Measurements from ENCODE around the gene SLC66A2. TPM values are rescaled to one million over a fixed set of nuclear protein-coding genes. Genes with fewer than 3 reads are reported as not detected.

SLC66A2 gene
- total RNA-seq, 1 donor from 2014 or later: 29.1 TPM

GRCh38 chr18:79917169-79917852 is 34.1 kb downstream of the SLC66A2 start:
- no peak for ATAC-seq

GRCh38 chr18:79916546-79917168 is 34.8 kb downstream of the SLC66A2 start:
- no peak for ATAC-seq

DNA sequence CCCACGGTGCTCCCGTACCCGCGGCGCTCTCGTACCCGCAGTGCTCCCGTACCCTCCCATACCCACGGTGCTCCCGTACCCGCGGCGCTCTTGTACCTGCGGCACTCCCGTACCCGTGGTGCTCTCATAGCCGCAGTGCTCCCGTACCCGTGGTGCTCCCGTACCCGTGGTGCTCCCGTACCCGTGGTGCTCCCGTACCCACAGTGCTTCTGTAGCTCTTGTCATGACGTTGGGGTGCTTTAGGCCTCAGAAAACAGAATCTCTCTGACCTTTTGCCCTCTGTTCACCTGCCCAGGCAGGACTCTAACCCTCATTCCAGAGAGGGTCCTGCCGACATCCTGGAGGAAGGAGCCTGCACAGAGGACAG is 35.3 kb downstream of the SLC66A2 start:
- ATAC-seq: no peak

- no peak for ATAC-seq
These were observed 36.0 kb downstream of the SLC66A2 start for GRCh38 chr18:79915161-79916127.

GRCh38 chr18:79914614-79915160 is 36.8 kb downstream of the SLC66A2 start:
- ATAC-seq: no peak

GRCh38 chr18:79912994-79913831 is 38.2 kb downstream of the SLC66A2 start:
- ATAC-seq: peak; percentile 17

DNA sequence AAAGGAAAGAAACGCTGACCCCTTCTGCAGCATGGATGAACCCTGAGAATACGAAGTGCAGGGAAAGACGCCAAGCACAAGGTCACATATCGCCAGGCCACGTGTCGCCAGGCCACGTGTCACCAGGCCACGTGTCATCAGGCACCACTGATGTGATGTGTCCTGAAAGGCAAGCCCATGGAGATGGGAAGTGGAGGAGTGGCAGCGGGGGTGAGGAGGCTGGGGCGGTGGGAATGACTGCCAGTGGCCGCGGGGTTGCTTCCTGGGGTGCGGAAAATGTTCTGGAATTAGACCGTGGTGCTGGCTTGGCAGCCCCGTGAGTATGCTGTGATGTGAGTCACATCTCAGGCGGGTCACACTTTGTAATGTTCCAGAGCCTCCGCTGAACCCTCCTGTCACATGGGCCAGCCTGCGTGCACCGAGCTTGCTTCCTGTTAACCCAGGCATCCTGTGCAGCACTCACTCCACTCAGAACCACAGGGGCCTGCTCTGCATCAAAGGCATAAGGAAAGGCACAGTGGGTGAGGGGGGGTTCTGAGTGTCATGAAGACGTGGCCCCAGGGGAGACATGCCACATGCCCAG is 39.0 kb downstream of the SLC66A2 start:
- ATAC-seq: peak; percentile 55

GRCh38 chr18:79911344-79912270 is 39.8 kb downstream of the SLC66A2 start:
- ATAC-seq: peak; percentile 17

- ATAC-seq: no peak
These were observed 40.7 kb downstream of the SLC66A2 start for GRCh38 chr18:79910563-79911343.

- ATAC-seq: no peak
These were observed 44.7 kb downstream of the SLC66A2 start for GRCh38 chr18:79906706-79907105.

GRCh38 chr18:79905993-79906392 is 45.5 kb downstream of the SLC66A2 start:
- ATAC-seq: no peak

DNA sequence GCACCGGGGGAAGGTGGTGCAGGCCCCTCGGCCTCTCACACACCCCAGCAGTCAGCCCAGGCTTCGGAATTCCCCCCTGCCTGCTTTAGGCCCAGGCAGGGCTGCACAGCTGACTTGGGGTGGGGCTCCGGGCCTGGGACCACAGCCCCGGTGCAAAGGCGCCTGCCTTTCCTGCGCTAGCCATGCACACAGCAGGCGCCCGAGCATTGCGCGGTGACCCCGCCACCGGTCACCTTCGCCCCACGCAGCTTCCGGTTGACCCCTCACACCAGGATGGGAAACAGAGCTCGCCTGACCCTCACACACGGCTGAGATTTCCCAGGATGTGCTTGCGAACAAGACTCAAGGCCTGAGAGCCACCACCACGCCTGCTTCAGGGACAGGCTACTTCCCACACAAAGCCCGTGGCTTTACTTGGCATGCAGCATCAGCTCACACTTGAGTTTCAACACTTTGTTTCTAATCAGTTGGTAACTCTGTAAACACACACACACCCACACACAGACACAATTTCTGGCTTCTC is 46.0 kb downstream of the SLC66A2 start:
- ATAC-seq: no peak

DNA sequence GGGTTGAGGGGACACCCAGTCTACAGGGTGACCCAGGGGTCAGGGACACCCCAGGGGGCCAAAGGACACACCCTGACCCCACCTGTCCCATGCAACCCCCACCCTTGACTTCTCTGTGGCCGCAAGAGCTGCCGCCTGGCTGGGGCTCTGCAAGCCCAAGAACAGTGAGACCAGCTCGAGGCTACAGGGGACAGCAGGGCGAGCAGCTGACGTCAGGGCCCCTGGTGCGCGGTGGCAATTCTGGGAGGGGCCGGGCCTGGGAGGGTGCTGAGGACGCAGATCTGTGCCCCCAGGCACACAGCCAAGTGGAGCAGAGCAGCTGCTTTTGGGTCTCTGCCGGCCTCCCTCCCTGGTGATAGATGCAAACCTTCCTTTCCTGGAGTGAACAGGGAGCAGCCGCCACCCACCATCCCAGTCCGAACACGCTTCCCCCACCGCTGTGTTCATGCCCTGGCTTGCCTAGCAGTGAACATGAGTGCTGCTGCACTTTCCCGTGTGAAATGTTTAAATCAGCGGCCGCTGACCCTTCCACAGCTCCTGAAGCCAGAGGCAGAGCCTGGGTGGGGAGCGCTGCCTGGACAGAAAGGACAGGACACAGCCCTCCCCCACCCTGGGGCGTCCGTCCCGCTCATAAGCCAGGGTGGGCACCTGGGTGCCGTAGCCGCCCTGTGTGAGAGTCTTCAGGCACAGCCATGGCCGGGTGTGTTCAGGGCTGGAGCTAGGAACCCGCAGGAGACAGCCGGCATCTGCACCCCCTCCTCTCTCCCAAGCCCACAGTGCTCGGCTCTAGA is 46.9 kb downstream of the SLC66A2 start:
- ATAC-seq: peak; percentile 78

DNA sequence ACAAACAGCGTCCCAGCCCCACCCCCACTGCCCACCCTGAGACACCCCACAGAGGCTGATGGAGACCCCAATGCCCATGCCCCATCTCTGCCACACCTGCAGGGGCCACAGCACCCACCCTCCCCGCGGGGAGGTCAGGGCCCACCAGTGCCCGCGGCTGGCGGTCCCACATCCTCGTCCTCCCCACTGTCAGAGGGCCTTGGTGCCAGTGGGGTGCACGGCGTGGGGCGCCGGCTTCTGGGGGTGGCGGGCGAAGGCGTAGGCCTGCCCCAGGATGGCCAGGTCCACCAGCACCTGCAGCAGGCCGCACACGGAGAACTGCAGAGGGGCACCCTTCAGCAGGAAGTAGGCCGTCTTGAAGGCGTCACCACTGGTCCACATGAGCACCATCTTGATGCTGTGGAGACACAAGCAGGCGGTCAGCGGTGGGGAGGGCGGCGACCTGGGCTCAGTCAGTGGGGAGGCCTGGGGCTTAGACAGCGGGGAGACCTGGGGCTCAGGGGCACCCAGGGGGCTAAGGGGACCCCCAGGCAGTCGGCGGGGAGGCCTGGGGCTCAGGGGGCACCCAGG is 47.6 kb downstream of the SLC66A2 start:
- peak; percentile 5 for ATAC-seq

- no peak for ATAC-seq
These were observed 48.3 kb downstream of the SLC66A2 start for GRCh38 chr18:79903071-79903635.

DNA sequence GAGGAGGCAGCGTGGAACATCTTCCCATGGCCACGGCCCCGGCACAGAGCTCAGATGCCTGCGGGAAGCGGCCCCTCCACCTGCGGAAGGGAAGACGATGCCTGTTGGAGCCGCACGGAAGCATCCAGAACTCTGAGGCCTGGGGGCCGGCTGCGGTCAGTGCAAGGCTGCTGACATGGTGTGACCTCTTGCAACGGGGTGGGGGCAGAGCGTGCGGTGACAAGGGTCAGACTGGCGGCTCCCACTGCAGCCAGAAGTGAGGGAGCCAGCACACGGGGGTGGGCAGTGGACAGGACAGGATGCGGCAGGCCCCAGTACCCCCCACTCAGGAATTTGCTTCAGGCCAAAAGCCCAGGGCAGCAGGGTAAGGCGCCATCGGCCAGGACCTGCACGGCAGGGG is 48.8 kb downstream of the SLC66A2 start:
- no peak for ATAC-seq

- no peak for ATAC-seq
These were observed 49.4 kb downstream of the SLC66A2 start for GRCh38 chr18:79902075-79902474.

DNA sequence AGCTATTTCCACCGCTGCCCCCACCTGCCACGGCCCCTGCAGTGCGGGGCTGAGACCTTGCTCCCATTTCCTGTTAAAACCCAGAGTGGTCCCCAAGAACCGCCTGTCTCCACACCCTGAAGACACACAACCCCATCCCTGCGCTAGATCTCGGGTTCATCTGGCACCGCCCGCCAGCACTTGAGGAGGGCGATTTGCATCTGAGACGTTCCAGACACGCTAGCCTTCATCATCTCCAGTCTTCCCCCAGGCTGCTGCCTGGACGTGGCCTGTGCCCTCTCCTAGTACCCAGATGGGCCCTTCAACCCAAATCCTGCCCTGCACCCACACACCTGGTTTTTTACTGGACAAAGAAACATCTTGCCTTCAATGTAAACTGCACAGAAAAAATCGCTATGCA is 49.8 kb downstream of the SLC66A2 start:
- ATAC-seq: no peak

All from esophagus mucosa (tissue), 1 donor.